Effector memory CD8-positive, alpha-beta T cell (primary cell): ENCODE measurements around the gene SPATA31C2.
A peak's percentile ranks its signal among the peaks of the same experiment; 100 is the strongest.
"Not testable (repeated sequence)": the region's sequence is repeated elsewhere in the genome, so short reads cannot be mapped to it uniquely, and the experiment has no call there.

Experiments
- ATAC-seq: fragments of 150-1000 bp; cut with Tn5 transposase; replicated peaks from 2 replicates; pipeline ENCODE4 v1.10.0; 2021; ENCODE audit warnings: mild to moderate bottlenecking, moderate library complexity
- DNase-seq, 3 experiments: peaks; one replicate each; pipeline ENCODE4 v3.0.0; 2021
- H3K27ac Mint-ChIP-seq, 2 donors: one replicate each; pipeline ENCODE4 v1.8.0; 2022; ENCODE audit warnings: mild to moderate bottlenecking in 2 of 2, mixed read lengths in 2 of 2, moderate library complexity in 2 of 2
- H3K27me3 Mint-ChIP-seq, 2 donors: one replicate each; pipeline ENCODE4 v1.8.0; 2022; ENCODE audit warnings: mixed read lengths in 2 of 2
- H3K36me3 Mint-ChIP-seq: one replicate; pipeline ENCODE4 v1.8.0; 2022; ENCODE audit warnings: mild to moderate bottlenecking, moderate library complexity, mixed read lengths; ENCODE audit not compliant: insufficient read depth
- H3K4me1 Mint-ChIP-seq, 2 donors: one replicate each; pipeline ENCODE4 v1.8.0; 2022; ENCODE audit warnings: low read depth in 2 of 2, mixed read lengths in 2 of 2
- H3K4me3 Mint-ChIP-seq, 2 donors: one replicate each; pipeline ENCODE4 v1.8.0; 2022; ENCODE audit warnings: mild to moderate bottlenecking in 2 of 2, mixed read lengths in 2 of 2, moderate library complexity in 2 of 2
- H3K9me3 Mint-ChIP-seq, 2 donors: one replicate each; pipeline ENCODE4 v1.8.0; 2022; ENCODE audit warnings: mixed read lengths in 2 of 2
- total RNA-seq, 9 experiments: gene quantifications; one replicate each; lab custom pipeline; 2026; lab: John Stamatoyannopoulos, UW

SPATA31C2 gene
- 0 to 0.10 (median 0) reads per million in 9 experiments for total RNA-seq

DNA sequence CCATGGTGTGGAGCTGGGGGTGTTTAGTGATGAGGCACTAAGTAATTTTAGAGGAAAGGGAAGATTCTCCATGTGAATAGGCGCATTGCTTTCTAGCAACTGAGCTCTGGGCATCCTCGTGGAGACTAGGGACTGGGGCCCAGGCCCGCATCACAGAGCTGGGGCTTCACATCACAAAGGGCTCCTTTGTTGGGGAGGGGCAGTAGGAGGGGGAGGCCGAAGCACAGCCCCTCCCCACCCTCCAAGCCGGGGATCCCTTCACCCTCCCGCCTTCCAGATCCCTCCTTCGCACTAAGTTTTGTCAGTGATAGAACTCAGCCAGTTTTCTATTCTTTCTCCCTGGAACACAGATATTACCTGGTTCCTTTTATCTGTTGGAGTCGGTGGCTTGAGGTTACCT is at the start of gene SPATA31C2:
TSS of gene SPATA31C2 (minus strand) at position 101 of the 400 bp plus-strand sequence. CDS start at position 72, 29 bp downstream.
- not testable (repeated sequence) for H3K9me3 Mint-ChIP-seq, H3K27me3 Mint-ChIP-seq, H3K4me1 Mint-ChIP-seq, ATAC-seq, H3K36me3 Mint-ChIP-seq, H3K27ac Mint-ChIP-seq, H3K4me3 Mint-ChIP-seq, DNase-seq

DNA sequence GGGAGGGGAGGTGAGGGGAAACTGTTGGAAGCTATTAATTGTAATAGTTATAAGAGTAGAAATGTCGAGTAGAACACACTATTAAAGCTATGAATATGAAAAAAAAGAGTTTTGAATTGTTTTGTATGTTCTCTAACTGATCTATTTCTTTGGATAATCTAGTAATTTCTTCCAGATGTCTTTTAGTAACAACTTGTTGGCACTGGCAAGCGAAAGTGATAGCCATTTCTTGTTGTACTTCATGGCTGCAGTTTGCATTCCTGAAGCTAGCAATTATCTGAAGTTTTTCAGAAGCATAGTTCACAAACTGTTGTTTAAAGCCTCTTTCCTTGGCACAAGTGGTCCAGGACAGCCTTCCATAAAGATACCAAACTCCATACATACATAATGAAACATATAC is 49.4 kb upstream of the SPATA31C2 start:
- Mint-ChIP-seq H3K27ac (no peak overlapping the region), H3K9me3 (peaks cover 0 to 3% of the 10 kb centered on the region in 2 donors), H3K27me3 (peaks cover 64 to 80% of the 10 kb centered on the region in 2 donors), H3K4me1 (no peaks in the 10 kb centered on the region), H3K36me3 (no peaks in the 10 kb centered on the region), H3K4me3 (no peak overlapping the region)
- DNase-seq, result no peak
- ATAC-seq, result no peak

DNA sequence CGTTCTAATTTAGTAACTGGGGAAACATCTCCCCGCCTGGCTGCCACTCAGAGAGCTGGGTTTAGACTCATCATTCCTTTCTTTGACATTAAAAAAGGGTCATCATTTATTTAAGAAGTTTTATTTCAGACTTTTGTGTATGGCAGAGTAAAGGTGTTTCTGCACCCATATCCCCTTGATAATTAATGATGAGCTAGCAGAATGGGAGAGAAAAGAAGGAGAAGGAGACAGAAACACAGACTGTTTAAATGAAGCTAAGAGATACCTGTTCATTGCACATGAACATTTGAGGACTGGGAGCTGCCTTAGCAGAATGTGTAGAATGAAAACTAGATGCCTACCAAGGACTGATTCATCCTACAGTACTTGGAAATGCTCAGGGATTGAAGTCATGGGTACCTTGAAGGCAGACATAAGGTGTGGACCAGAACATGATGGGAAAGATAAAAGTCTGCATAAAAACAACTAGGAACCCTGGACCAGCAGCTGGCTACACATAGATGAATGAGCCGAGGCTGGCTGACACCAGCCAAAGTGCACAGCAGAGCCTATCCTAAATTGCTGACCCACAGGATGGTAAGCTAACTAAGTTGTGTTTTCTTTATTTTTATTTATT is 48.3 kb upstream of the SPATA31C2 start:
- no peaks in the 10 kb centered on the region for H3K36me3 Mint-ChIP-seq
- no peak overlapping the region for H3K27ac Mint-ChIP-seq

DNA sequence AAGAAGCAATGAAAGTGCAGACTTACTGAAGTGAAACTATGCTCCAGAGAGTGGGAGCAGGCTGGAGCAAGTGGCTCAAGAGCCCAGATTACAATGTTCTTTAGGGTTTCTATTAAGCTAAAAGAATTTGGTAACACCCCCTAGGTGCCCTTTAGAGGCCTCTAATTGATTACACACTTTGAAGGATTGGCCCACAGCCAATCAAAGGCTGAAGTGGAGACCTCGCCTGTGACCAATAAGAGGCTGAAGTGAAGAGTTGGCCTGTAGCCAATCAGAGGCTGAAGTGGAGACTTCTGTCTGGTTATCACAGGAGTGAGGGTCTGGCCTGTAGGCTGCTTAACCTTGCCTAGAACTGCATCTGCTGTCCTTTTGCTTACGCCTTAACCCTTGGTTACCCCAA is 46.7 kb upstream of the SPATA31C2 start:
- peaks cover 5 to 6% of the 10 kb centered on the region in 2 donors for H3K4me1 Mint-ChIP-seq
- no peak overlapping the region for H3K27ac Mint-ChIP-seq
- peaks cover 54 to 65% of the 10 kb centered on the region in 2 donors for H3K27me3 Mint-ChIP-seq
- DNase-seq (no peak), ATAC-seq (no peak)
- no peaks in the 10 kb centered on the region for H3K36me3 Mint-ChIP-seq
- peaks cover 0 to 1% of the 10 kb centered on the region in 2 donors for H3K9me3 Mint-ChIP-seq
- H3K4me3 Mint-ChIP-seq, result no peak overlapping the region

More for the DNA sequence above, 48.3 kb upstream of the SPATA31C2 start:
- H3K4me3 Mint-ChIP-seq, result no peak overlapping the region
- ATAC-seq, result no peak
- peaks cover 62 to 78% of the 10 kb centered on the region in 2 donors for H3K27me3 Mint-ChIP-seq
- peaks cover 0 to 3% of the 10 kb centered on the region in 2 donors for H3K9me3 Mint-ChIP-seq
- H3K4me1 Mint-ChIP-seq, result no peaks in the 10 kb centered on the region
- no peak for DNase-seq

DNA sequence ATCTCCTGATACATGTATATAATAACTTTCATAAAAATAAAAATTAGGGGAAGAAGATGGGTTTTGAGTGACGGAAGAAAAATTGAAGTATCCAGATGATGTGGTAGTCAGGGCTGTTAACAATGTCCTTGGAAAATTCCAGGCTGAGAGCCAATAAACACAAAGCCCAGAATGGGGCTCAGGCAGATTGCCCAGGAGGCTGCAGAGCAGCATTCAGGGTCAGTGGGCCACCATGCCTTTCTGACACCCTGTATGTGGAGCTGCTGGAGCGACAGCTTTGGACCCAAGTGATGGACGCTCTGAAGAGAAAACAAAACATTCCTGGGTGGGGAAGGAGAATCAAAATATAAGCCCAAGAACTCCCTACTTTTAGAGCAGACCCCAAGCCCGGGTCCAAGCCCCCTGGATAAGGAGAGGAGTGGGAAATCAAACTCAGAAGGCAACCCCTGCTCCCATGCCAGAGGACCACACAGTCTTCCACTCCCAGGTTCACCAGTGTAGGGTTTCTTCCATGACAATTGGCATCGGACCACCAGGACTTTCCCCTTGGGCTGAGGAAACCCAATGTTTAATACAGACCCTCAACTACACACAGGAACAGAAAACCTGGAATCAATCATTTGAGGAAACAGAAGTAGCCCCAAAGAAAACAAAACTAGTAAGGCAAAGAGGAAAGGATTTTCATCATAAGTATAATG is 45.7 kb upstream of the SPATA31C2 start:
- Mint-ChIP-seq H3K27me3 (peaks cover 46 to 55% of the 10 kb centered on the region in 2 donors), H3K36me3 (peaks cover 3% of the 10 kb centered on the region), H3K4me1 (peaks cover 10 to 12% of the 10 kb centered on the region in 2 donors), H3K9me3 (no peaks in the 10 kb centered on the region), H3K4me3 (no peak overlapping the region), H3K27ac (no peak overlapping the region)
- ATAC-seq, result no peak
- DNase-seq, result no peak

DNA sequence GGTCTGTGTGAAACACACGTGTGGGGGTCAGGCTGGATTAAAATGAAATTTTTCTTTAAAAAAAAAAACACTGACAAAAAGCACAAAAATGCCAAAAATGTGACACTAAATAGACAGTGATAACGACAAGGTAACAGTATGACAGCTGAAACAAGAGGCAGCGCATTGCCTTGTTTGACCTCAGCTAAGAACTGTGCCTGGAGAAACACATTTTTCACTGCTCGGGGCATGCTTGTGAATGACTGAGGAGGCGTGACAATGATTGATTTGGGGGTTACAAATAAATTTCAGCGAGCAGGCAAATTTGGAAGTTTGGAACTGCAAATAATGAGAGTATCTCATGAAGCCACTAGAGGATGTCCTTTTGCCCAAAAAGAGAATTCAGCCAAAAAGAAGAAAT is 44.2 kb upstream of the SPATA31C2 start:
- no peak for ATAC-seq
- no peak for DNase-seq
- Mint-ChIP-seq H3K36me3 (peaks cover 5% of the 10 kb centered on the region), H3K4me3 (no peak overlapping the region), H3K27ac (no peak overlapping the region), H3K9me3 (no peaks in the 10 kb centered on the region), H3K4me1 (peaks cover 18 to 20% of the 10 kb centered on the region in 2 donors), H3K27me3 (peaks cover 38 to 42% of the 10 kb centered on the region in 2 donors)

DNA sequence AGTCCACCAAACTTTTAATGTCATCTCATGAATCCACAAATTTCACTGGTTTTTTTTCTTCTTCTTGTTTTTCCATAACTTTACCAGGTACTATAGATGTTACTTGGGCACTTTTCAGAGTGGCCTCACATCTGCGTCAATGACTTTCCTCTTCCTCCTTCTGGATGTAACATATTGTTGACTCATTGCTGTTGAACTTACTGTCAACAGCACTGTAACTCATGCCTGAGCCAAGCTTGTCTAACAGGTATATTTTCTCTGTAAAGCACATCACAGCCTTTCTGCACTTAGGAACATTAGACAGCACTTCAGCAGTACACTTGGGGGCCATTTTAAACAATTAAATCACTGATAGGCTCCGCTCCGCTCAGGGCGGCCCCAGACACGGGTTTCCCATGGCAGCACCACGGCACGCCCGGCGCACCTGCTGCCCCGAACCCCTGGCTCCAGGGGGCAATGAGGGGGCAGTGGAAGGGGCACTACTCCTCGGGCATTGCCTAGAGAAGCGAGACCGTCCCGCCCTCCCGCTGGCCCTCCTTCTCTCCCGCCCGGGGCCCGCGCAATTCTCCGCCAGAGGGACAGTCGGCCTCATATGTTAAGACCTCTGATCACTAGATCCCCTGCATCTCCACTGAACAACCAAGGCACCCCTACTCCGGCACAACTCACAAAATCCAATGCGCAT is 41.9 kb upstream of the SPATA31C2 start:
- Mint-ChIP-seq H3K4me1 (peaks cover 20 to 22% of the 10 kb centered on the region in 2 donors), H3K27ac (no peak overlapping the region)

DNA sequence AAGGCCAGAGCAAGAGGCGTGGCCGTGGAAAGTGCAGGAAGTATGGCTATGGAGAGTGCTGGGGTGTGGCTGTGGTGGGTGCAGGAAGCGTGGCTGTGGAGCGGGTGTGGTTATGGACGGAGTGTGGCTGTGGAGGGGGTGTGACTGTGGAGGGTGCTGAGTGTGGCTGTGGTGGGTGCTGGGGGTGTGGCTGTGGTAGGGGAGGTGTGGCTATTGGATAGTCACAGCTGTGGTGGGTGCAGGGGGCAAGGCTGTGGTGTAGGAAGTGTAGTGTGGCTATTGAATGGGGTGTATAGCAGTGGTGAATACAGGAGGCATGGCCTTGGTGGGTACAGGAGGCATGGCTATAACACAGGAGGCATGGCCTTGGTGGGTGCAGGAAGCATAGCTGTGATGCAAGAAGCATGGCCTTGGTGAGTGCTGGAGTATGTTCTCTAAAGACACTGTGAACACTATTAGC is 40.8 kb upstream of the SPATA31C2 start:
- Mint-ChIP-seq H3K4me3 (peak overlapping the region; percentile 5 to 33), H3K36me3 (peaks cover 5% of the 10 kb centered on the region), H3K27ac (peak overlapping the region; percentile 5 to 89), H3K4me1 (peaks cover 20 to 22% of the 10 kb centered on the region in 2 donors), H3K27me3 (peaks cover 17 to 18% of the 10 kb centered on the region in 2 donors), H3K9me3 (no peaks in the 10 kb centered on the region)
- ATAC-seq (peak; percentile 91), DNase-seq (peak; percentile 17 to 44 (median 40))

More for the DNA sequence above, 41.9 kb upstream of the SPATA31C2 start:
- peaks cover 5% of the 10 kb centered on the region for H3K36me3 Mint-ChIP-seq
- DNase-seq (no peak), ATAC-seq (no peak)
- H3K27me3 Mint-ChIP-seq, result peaks cover 23 to 30% of the 10 kb centered on the region in 2 donors
- no peaks in the 10 kb centered on the region for H3K9me3 Mint-ChIP-seq
- H3K4me3 Mint-ChIP-seq, result peak overlapping the region in 1 of 2 donors; percentile 25

DNA sequence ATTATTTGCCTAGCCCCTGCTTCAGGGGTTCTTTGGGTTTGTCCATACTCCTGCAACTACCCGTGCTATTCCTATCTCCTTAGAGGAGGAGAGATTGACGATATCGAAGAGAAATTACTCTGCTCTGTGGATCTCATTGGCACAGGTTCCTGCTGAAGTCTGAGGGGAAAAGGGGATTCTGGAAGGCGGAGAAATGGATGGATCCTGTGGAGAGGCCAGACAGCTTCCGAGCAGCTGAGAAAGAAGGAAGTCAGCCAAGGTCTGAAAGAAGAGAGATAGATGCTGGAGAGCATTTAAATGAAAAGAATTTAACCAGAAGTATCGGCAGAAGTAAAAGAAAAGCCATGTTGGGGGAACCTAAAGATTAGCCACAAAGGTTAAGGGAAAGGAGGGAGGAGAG is 40.4 kb upstream of the SPATA31C2 start:
- Mint-ChIP-seq H3K27ac (peak overlapping the region; percentile 5 to 89), H3K27me3 (peaks cover 14% of the 10 kb centered on the region in 2 donors), H3K9me3 (no peaks in the 10 kb centered on the region), H3K36me3 (peaks cover 5% of the 10 kb centered on the region), H3K4me3 (peak overlapping the region; percentile 5 to 33), H3K4me1 (peaks cover 20 to 22% of the 10 kb centered on the region in 2 donors)
- no peak for DNase-seq
- no peak for ATAC-seq

DNA sequence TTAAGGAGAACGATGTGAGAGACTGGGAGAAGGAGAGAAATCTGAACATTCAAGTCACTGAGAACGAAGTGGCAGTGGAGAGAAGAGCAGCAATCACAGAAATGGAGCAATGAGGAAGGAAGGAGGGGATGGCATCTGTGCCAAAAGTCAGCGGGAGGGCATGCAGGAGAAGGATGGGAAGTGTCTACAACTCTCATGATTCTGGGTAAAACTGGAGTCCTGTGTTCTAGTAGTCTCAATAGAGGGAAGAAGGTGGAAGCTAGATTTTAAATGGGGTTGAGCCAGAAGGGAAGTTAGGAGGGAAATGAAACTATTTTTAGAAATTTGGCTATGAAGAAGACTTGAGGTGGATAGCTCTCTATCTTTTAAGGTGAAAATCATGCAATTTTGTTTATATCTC is 39.1 kb upstream of the SPATA31C2 start:
- Mint-ChIP-seq H3K36me3 (peaks cover 5% of the 10 kb centered on the region), H3K27ac (no peak overlapping the region), H3K9me3 (no peaks in the 10 kb centered on the region), H3K4me1 (peaks cover 20 to 22% of the 10 kb centered on the region in 2 donors), H3K27me3 (peaks cover 1 to 4% of the 10 kb centered on the region in 2 donors), H3K4me3 (no peak overlapping the region)
- DNase-seq, result no peak
- ATAC-seq, result no peak

DNA sequence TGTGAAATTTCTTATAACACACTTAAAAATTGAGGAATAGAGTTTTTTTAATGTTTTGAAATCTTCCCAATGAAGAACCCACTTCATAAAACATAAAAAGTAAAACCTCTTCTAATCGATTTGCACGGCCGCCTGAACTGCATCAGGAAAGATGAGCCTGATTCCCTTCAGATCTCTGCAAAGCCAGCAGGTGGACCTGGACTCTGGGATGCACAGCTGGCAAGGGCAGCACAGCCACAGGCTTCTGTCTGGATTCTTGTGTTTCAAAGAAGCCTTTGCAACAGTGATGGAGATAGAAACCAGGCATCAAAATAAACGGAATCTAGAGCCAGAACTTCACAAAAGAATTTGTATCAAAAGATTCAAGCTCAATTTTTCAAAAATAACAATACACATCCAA is 36.0 kb upstream of the SPATA31C2 start:
- peaks cover 5% of the 10 kb centered on the region for H3K36me3 Mint-ChIP-seq
- H3K4me3 Mint-ChIP-seq, result no peak overlapping the region
- no peaks in the 10 kb centered on the region for H3K9me3 Mint-ChIP-seq
- H3K27ac Mint-ChIP-seq, result no peak overlapping the region
- DNase-seq (no peak), ATAC-seq (no peak)
- H3K27me3 Mint-ChIP-seq, result no peaks in the 10 kb centered on the region
- H3K4me1 Mint-ChIP-seq, result peaks cover 13 to 14% of the 10 kb centered on the region in 2 donors

DNA sequence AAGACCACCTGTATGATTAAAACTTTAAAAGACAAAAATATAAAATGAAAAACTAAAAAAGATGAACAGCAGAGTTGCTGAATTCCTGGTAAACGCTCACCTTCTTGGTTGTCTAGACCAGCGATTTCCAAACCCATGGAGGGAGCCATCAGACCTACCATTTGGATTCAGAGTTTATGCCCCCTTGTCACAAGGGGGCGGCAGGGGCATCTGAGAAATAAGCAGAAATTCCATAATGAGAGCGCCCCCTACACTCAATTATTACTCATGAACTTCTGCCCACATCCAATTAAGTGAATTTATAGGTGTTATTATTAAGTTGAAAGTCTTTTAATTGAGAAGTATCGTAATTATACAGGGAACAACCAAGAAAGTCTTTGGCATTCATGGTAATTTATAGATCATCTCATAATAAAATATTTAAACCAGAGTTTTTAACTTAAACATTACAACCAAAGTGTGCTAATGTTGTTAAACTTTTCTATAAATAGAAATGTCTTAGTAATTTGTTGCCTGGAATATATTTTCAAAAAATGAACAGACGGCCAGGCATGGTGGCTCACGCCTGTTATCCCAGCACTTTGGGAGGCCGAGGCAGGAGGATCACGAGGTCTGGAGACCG is 35.2 kb upstream of the SPATA31C2 start:
- Mint-ChIP-seq H3K9me3 (no peaks in the 10 kb centered on the region), H3K27ac (no peak overlapping the region), H3K36me3 (no peaks in the 10 kb centered on the region), H3K4me3 (no peak overlapping the region), H3K27me3 (no peaks in the 10 kb centered on the region), H3K4me1 (peaks cover 5 to 6% of the 10 kb centered on the region in 2 donors)
- ATAC-seq, result peak; percentile 52
- peak; percentile 33 to 43 (median 37) for DNase-seq

DNA sequence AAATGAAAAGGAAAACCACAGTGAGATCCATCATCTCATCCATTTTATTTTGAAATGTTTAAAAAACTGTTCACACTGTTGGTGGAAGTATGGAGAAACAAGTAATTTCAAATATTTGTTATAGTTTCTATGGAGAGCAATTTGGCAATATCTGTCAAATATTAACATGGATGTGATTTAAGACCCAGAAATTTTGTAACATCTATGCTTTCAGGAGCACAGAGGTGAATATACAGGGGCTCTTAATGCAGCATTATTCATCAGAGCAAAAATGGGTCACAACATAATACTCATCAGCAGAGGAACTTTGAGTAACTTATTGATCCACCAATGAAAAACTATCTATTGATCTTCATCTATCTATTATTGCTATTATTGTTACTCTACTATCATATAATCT is 31.4 kb upstream of the SPATA31C2 start:
- DNase-seq (no peak), ATAC-seq (no peak)
- H3K9me3 Mint-ChIP-seq, result no peaks in the 10 kb centered on the region
- H3K4me3 Mint-ChIP-seq, result no peak overlapping the region
- H3K4me1 Mint-ChIP-seq, result no peaks in the 10 kb centered on the region
- no peaks in the 10 kb centered on the region for H3K36me3 Mint-ChIP-seq
- no peak overlapping the region for H3K27ac Mint-ChIP-seq
- peaks cover 12 to 27% of the 10 kb centered on the region in 2 donors for H3K27me3 Mint-ChIP-seq
